ENCODE data around the gene TIAM1.

The TIAM1 gene

GRCh38 chr21:31257265-31257664, 86.8 kb downstream of the TIAM1 start:
- no peak for TF ChIP-seq CTCF (IDR thresholded peaks at IDR 0.05; ENCODE audit: low read depth, low read length, missing control alignments)
- DNase-seq (ENCODE audit: low read depth): no peak
- no peak overlapping the region for H3K4me3 ChIP-seq (ENCODE audit: low read depth, low read length)

- no peak for TF ChIP-seq CTCF (IDR thresholded peaks at IDR 0.05; ENCODE audit: low read depth, low read length, missing control alignments)
- DNase-seq (ENCODE audit: low read depth): no peak
- no peak overlapping the region for H3K4me3 ChIP-seq (ENCODE audit: low read depth, low read length)
Measured at GRCh38 chr21:31255896-31256295, 88.2 kb downstream of the TIAM1 start.

- H3K4me3 ChIP-seq (ENCODE audit: low read depth, low read length): no peak overlapping the region
- no peak for TF ChIP-seq CTCF (IDR thresholded peaks at IDR 0.05; ENCODE audit: low read depth, low read length, missing control alignments)
- no peak for DNase-seq (ENCODE audit: low read depth)
Measured at GRCh38 chr21:31255036-31255435, 89.0 kb downstream of the TIAM1 start.

GRCh38 chr21:31254131-31254530, 89.9 kb downstream of the TIAM1 start:
- H3K4me3 ChIP-seq (ENCODE audit: low read depth, low read length): no peak overlapping the region
- no peak for TF ChIP-seq CTCF (IDR thresholded peaks at IDR 0.05; ENCODE audit: low read depth, low read length, missing control alignments)
- no peak for DNase-seq (ENCODE audit: low read depth)

GRCh38 chr21:31253684-31254083, 90.4 kb downstream of the TIAM1 start:
- H3K4me3 ChIP-seq (ENCODE audit: low read depth, low read length): no peak overlapping the region
- no peak for TF ChIP-seq CTCF (IDR thresholded peaks at IDR 0.05; ENCODE audit: low read depth, low read length, missing control alignments)
- DNase-seq (ENCODE audit: low read depth): no peak

- DNase-seq (ENCODE audit: low read depth): no peak
Measured at GRCh38 chr21:31252611-31253010, 91.5 kb downstream of the TIAM1 start.

More at GRCh38 chr21:31252611-31253010, 91.5 kb downstream of the TIAM1 start:
- TF ChIP-seq CTCF (IDR thresholded peaks at IDR 0.05; ENCODE audit: low read depth, low read length, missing control alignments): no peak
- no peak overlapping the region for H3K4me3 ChIP-seq (ENCODE audit: low read depth, low read length)

All from GM12864 (cell line).